ENCODE data around the gene GPR162.
A peak's percentile ranks its signal among the peaks of the same experiment; 100 is the strongest.

GPR162 gene

GRCh38 chr12:6825398-6826124 lies 3.9 kb downstream of the GPR162 start:
- peaks cover 9% of the 10 kb centered on the region for H3K36me3 Mint-ChIP-seq
- H3K27ac Mint-ChIP-seq, result no peak overlapping the region
- no peaks in the 10 kb centered on the region for H3K9me3 Mint-ChIP-seq
- peaks cover 60% of the 10 kb centered on the region for H3K4me1 Mint-ChIP-seq
- peak; percentile 76 for ATAC-seq
- H3K4me3 Mint-ChIP-seq, result peak overlapping the region; percentile 19
- DNase-seq (ENCODE audit: low spot score in 2 of 2), result peak; percentile 84 to 94

DNA sequence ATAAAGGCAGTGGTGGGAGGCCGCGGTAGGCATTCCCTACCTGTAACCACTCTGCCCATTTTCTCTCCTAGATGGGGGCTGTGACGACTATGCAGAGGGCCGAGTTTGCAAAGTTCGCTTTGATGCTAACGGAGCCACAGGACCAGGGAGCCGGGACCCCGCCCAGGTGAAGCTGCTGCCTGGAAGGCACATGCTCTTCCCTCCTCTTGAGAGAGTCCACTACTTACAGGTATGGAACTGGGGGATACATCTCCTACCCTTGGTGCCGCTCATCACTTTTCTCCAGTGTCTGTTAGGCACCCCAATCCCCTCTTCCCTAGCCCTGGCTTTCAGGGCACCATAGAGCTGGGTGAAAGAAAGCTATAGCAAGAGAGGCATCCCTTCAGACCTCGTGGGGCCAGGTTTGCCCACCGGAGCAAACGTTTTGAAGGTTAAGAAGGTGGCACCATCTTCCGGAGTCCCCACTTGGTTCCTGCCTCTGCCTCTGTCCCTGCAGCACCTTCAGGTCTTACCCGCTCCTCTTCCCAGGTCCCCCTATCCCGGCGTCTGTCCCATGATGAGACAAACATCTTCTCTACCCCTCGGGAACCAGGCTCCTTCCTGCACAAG lies 4.6 kb downstream of the GPR162 start:
- DNase-seq (ENCODE audit: low spot score in 2 of 2) (no peak), ATAC-seq (no peak)
- H3K9me3 Mint-ChIP-seq, result no peaks in the 10 kb centered on the region
- no peak overlapping the region for H3K4me3 Mint-ChIP-seq
- H3K27ac Mint-ChIP-seq, result no peak overlapping the region
- peaks cover 9% of the 10 kb centered on the region for H3K36me3 Mint-ChIP-seq
- H3K4me1 Mint-ChIP-seq, result peaks cover 54% of the 10 kb centered on the region

DNA sequence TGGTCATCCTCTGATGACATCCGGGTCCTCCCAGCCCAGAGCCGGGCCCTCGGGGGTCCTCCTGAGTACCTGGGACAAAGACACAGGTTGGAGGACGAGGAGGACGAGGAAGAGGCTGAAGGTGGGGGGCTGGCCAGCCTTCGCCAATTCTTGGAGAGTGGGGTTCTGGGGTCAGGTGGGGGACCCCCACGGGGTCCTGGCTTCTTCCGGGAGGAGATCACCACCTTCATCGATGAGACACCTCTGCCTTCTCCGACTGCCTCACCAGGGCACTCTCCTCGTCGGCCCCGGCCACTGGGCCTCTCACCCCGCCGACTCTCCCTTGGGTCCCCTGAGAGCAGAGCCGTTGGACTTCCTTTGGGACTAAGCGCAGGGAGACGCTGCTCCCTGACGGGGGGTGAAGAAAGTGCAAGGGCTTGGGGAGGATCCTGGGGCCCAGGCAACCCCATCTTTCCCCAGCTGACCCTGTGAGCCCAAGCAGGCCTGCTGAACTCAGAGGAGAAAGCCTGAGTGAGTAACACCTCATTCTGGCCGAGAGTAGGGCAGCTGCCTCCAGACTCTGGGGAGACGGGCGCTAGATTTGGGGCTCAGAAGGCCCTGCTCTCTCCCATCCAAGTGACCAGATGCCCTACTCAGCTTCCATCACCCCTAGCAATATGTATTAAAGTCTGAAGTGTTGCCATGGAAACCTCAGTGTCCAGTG lies 5.3 kb downstream of the GPR162 start:
- H3K4me3 Mint-ChIP-seq, result peak overlapping the region; percentile 91
- H3K27ac Mint-ChIP-seq, result peak overlapping the region; percentile 9
- peaks cover 9% of the 10 kb centered on the region for H3K36me3 Mint-ChIP-seq
- peaks cover 48% of the 10 kb centered on the region for H3K4me1 Mint-ChIP-seq
- H3K9me3 Mint-ChIP-seq, result no peaks in the 10 kb centered on the region
- DNase-seq (ENCODE audit: low spot score in 2 of 2) (no peak), ATAC-seq (no peak)

GRCh38 chr12:6827437-6827911 lies 5.9 kb downstream of the GPR162 start:
- DNase-seq (ENCODE audit: low spot score in 2 of 2), result no peak
- peak overlapping the region; percentile 9 for H3K27ac Mint-ChIP-seq

DNA sequence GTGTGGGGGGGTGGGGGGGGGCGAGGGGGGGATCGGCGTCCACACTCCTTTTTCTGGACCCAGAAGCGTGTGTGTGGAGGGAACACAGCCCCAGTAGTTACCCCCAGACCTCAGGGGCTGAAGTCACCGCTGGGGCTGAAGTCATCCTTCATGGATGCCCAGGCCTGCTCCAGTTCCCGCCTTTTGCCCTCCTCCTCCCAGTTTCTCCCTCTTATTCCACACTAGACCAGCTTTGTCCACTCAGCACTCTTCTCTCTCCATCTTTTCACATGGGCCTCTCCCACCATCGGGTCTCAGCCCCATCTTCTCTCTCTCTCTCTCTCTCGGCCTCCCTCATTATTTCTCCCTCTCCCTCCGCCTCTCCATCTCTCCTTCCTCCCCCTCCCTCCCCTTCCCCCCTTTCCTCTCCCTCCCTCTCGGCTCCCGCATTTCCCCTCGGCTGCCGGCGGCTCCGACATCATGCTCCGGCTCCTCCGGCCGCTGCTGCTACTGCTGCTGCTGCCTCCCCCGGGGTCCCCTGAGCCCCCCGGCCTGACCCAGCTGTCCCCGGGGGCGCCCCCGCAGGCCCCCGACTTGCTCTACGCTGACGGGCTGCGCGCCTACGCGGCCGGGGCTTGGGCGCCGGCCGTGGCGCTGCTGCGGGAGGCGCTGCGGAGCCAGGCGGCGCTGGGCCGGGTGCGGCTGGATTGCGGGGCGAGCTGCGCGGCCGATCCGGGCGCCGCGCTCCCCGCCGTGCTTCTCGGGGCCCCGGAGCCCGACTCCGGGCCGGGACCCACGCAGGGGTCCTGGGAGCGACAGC lies 6.6 kb downstream of the GPR162 start, which contains the start of gene P3H3:
Gene P3H3, plus strand, starts transcription at position 426 of the 799 bp plus-strand sequence. Its CDS starts 34 bp downstream, at position 460.
- Mint-ChIP-seq H3K36me3 (peaks cover 9% of the 10 kb centered on the region), H3K9me3 (no peaks in the 10 kb centered on the region), H3K4me1 (peaks cover 43% of the 10 kb centered on the region), H3K4me3 (peak within 1 kb of the TSS; percentile 91), H3K27ac (peak within 1 kb of the TSS; percentile 92)
- DNase-seq (ENCODE audit: low spot score in 2 of 2) (no peak), ATAC-seq (peak; percentile 46)

More at GRCh38 chr12:6827437-6827911, 5.9 kb downstream of the GPR162 start:
- H3K36me3 Mint-ChIP-seq, result peaks cover 9% of the 10 kb centered on the region
- ATAC-seq, result peak; percentile 14
- peak overlapping the region; percentile 91 for H3K4me3 Mint-ChIP-seq
- H3K9me3 Mint-ChIP-seq, result no peaks in the 10 kb centered on the region
- H3K4me1 Mint-ChIP-seq, result peaks cover 43% of the 10 kb centered on the region

DNA sequence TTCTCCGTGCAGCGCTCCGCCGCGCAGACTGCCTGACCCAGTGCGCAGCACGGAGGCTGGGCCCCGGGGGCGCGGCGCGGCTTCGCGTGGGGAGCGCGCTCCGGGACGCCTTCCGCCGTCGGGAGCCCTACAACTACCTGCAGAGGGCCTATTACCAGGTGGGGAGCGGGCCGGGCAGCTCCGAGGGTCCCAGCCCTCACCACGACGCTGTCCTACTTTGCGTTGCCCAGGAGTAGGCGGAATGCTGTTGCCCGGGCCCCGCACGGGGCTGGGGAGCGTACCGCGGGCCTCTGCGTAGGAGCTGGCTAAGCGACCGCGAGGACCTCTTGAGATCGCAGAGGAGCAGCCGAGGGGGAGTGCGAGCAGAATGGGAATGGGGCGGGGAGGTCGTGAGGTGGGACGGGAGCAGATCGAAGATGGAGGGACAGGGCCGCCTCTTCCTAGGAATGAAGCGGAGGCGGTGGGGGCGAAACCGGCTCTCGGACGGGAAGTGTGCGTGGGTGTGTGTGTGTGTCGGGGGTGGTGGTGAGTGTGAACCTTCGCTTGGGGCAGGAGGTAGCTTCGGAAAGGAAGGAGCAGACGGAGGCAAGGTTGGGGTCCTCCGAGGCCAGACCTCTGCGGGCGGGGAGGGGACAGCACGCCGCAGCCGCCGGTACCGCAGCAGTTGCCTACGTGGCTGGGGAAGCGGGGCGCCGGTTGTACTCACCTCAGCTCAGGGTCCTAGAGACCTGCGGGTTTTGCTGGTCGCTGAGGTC lies 7.3 kb downstream of the GPR162 start:
- peaks cover 9% of the 10 kb centered on the region for H3K36me3 Mint-ChIP-seq
- H3K9me3 Mint-ChIP-seq, result no peaks in the 10 kb centered on the region
- H3K4me1 Mint-ChIP-seq, result peaks cover 43% of the 10 kb centered on the region
- ATAC-seq (peak; percentile 58), DNase-seq (ENCODE audit: low spot score in 2 of 2) (peak in 1 of 2 donors; percentile 66)
- H3K4me3 Mint-ChIP-seq, result peak overlapping the region; percentile 91
- H3K27ac Mint-ChIP-seq, result peak overlapping the region; percentile 92

- H3K36me3 Mint-ChIP-seq, result peaks cover 9% of the 10 kb centered on the region
- H3K4me3 Mint-ChIP-seq, result peak overlapping the region; percentile 91
- H3K9me3 Mint-ChIP-seq, result no peaks in the 10 kb centered on the region
- no peak for ATAC-seq
- DNase-seq (ENCODE audit: low spot score in 2 of 2), result no peak
- H3K27ac Mint-ChIP-seq, result peak overlapping the region; percentile 92
- peaks cover 49% of the 10 kb centered on the region for H3K4me1 Mint-ChIP-seq
Observed at GRCh38 chr12:6829536-6830220, 8.1 kb downstream of the GPR162 start.

DNA sequence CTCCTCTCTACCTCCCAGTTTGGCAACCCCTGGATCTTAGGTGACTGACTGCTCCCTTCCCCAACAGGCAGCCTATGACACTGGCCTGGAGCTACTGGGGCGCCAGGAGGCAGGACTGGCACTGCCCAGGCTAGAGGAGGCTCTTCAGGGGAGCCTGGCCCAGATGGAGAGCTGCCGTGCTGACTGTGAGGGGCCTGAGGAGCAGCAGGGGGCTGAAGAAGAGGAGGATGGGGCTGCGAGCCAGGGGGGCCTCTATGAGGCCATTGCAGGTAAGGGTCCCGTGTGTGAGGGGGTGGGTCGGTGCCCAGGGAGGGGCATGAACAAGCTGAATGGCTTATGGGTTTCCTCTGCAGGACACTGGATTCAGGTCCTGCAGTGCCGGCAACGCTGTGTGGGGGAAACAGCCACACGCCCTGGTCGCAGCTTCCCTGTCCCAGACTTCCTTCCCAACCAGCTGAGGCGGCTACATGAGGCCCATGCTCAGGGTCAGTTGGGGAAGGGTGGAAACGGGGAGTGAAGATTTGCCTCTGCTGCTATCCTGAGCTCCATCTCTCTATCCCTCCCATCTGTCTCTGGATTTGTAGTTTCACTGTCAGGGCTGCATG lies 8.8 kb downstream of the GPR162 start:
- Mint-ChIP-seq H3K9me3 (no peaks in the 10 kb centered on the region), H3K36me3 (peaks cover 9% of the 10 kb centered on the region), H3K27ac (no peak overlapping the region), H3K4me3 (peak overlapping the region; percentile 91), H3K4me1 (peaks cover 47% of the 10 kb centered on the region)
- DNase-seq (ENCODE audit: low spot score in 2 of 2) (no peak), ATAC-seq (no peak)

GRCh38 chr12:6830999-6831398 lies 9.4 kb downstream of the GPR162 start:
- Mint-ChIP-seq H3K36me3 (peaks cover 9% of the 10 kb centered on the region), H3K4me1 (peaks cover 48% of the 10 kb centered on the region), H3K27ac (no peak overlapping the region), H3K4me3 (no peak overlapping the region), H3K9me3 (no peaks in the 10 kb centered on the region)
- ATAC-seq (no peak), DNase-seq (ENCODE audit: low spot score in 2 of 2) (no peak)

GRCh38 chr12:6831450-6831995 lies 9.9 kb downstream of the GPR162 start:
- Mint-ChIP-seq H3K4me1 (peaks cover 48% of the 10 kb centered on the region), H3K9me3 (no peaks in the 10 kb centered on the region), H3K36me3 (peaks cover 9% of the 10 kb centered on the region), H3K4me3 (no peak overlapping the region), H3K27ac (peak overlapping the region; percentile 56)
- ATAC-seq (no peak), DNase-seq (ENCODE audit: low spot score in 2 of 2) (no peak)

- Mint-ChIP-seq H3K36me3 (peaks cover 9% of the 10 kb centered on the region), H3K4me1 (peaks cover 42% of the 10 kb centered on the region)
- no peak for ATAC-seq
Observed at GRCh38 chr12:6832125-6832524, 10.5 kb downstream of the GPR162 start.

GRCh38 chr12:6833189-6833890 lies 11.7 kb downstream of the GPR162 start:
- H3K36me3 Mint-ChIP-seq, result peaks cover 9% of the 10 kb centered on the region
- peaks cover 30% of the 10 kb centered on the region for H3K4me1 Mint-ChIP-seq
- H3K4me3 Mint-ChIP-seq, result no peak overlapping the region
- no peak for ATAC-seq
- H3K27ac Mint-ChIP-seq, result no peak overlapping the region
- no peaks in the 10 kb centered on the region for H3K9me3 Mint-ChIP-seq
- no peak for DNase-seq (ENCODE audit: low spot score in 2 of 2)

More at GRCh38 chr12:6832125-6832524, 10.5 kb downstream of the GPR162 start:
- Mint-ChIP-seq H3K4me3 (no peak overlapping the region), H3K27ac (peak overlapping the region; percentile 56), H3K9me3 (no peaks in the 10 kb centered on the region)
- no peak for DNase-seq (ENCODE audit: low spot score in 2 of 2)

DNA sequence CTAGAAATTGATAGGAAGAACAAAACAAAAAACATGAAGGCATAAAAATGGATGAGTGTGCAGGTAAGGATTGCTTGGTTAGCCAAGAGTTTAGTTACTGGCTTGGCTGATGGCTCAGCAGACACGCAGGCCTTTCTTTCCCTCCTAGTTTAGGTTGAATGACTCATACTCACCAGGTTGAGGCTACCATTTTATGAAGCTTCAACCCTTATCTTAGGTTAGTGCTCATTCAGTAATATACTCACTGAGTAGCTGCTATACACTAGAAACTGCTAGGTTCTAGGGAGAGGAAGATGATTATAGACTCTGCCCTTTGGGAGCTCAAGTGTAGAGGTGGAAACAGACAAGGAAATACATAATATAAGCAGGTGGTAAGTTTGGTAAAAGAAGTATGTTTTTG lies 12.6 kb downstream of the GPR162 start:
- H3K27ac Mint-ChIP-seq, result no peak overlapping the region
- H3K4me3 Mint-ChIP-seq, result no peak overlapping the region
- peaks cover 5% of the 10 kb centered on the region for H3K36me3 Mint-ChIP-seq
- H3K9me3 Mint-ChIP-seq, result no peaks in the 10 kb centered on the region
- H3K4me1 Mint-ChIP-seq, result peaks cover 23% of the 10 kb centered on the region
- DNase-seq (ENCODE audit: low spot score in 2 of 2) (no peak), ATAC-seq (peak; percentile 36)

All from stimulated activated effector memory CD8-positive, alpha-beta T cell treated with anti-CD3 and anti-CD28 coated beads, Interleukin-12 subunit alpha, Interleukin-12 subunit beta, amount 100 ng/mL, for 72 hours (primary cell).